GM12878 (cell line): ENCODE results near the gene SUMF2. TPM values are rescaled to one million over a fixed set of nuclear protein-coding genes. Genes with fewer than 3 reads are reported as not detected.
A peak's percentile ranks its signal among the peaks of the same experiment; 100 is the strongest.

Source experiments
- BMI1 ChIP-seq: fragments of 450-650 bp; IDR thresholded peaks from 2 replicates; pipeline ENCODE4 v1.6.1; 2016; ENCODE audit warnings: mild to moderate bottlenecking, moderate library complexity, borderline replicate concordance
- CREM ChIP-seq: IDR thresholded peaks from 2 replicates; pipeline ENCODE4 v1.6.1; 2014; ENCODE audit warnings: antibody characterized with exemption, low read depth
- CUX1 ChIP-seq: IDR thresholded peaks from 2 replicates; pipeline ENCODE4 v1.6.1; 2012; ENCODE audit warnings: improper control_type of control experiment, low read depth, low read length; ENCODE audit not compliant: insufficient replicate concordance
- DPF2 ChIP-seq: fragments of 450-650 bp; IDR thresholded peaks from 2 replicates; pipeline ENCODE4 v1.6.1; 2017; ENCODE audit warnings: mild to moderate bottlenecking
- EGR1 ChIP-seq, 2 experiments: IDR thresholded peaks; 1 replicate in 1 of 2; 2 replicates in 1 of 2; pipeline ENCODE4 v1.6.1; 2011 to 2012; ENCODE audit warnings: low read depth in 2 of 2, low read length in 2 of 2, borderline replicate concordance in 1 of 2, mild to moderate bottlenecking in 1 of 2, moderate library complexity in 1 of 2
- HCFC1 ChIP-seq: fragments of 150-350 bp; IDR thresholded peaks from 2 replicates; pipeline ENCODE4 v1.6.1; 2014; ENCODE audit warnings: low read length
- IKZF1 ChIP-seq: fragments of 450-650 bp; conservative IDR thresholded peaks from 2 replicates; pipeline ENCODE4 v1.6.1; 2017; ENCODE audit warnings: antibody characterized with exemption, mild to moderate bottlenecking
- IKZF2 ChIP-seq, 2 experiments: fragments of 450-650 bp; IDR thresholded peaks; 2 replicates each; pipeline ENCODE4 v1.6.1; 2017; ENCODE audit warnings: mild to moderate bottlenecking in 2 of 2, moderate library complexity in 2 of 2
- JUND ChIP-seq: IDR thresholded peaks from 2 replicates; pipeline ENCODE4 v1.6.1; 2012; ENCODE audit warnings: low read depth, mild to moderate bottlenecking, low read length, improper control_type of control experiment, moderate library complexity
- LARP7 ChIP-seq: fragments of 450-650 bp; IDR thresholded peaks from 2 replicates; pipeline ENCODE4 v1.6.1; 2017; ENCODE audit warnings: mild to moderate bottlenecking
- MEF2B ChIP-seq: fragments of 450-650 bp; IDR thresholded peaks from 2 replicates; pipeline ENCODE4 v1.6.1; 2018; ENCODE audit warnings: mild to moderate bottlenecking, moderate library complexity; ENCODE audit not compliant: partially characterized antibody, poor library complexity, severe bottlenecking
- PAX8 ChIP-seq: fragments of 450-650 bp; IDR thresholded peaks from 2 replicates; pipeline ENCODE4 v1.6.1; 2017; ENCODE audit warnings: mild to moderate bottlenecking, moderate library complexity
- RFX5 ChIP-seq: IDR thresholded peaks from 2 replicates; pipeline ENCODE4 v1.6.1; 2011; ENCODE audit warnings: low read depth, low read length, improper control_type of control experiment
- RUNX3 ChIP-seq: IDR thresholded peaks from 2 replicates; pipeline ENCODE4 v1.6.1; 2012; ENCODE audit warnings: low read length, inconsistent platforms
- SREBF2 ChIP-seq: IDR thresholded peaks from 2 replicates; pipeline ENCODE4 v1.6.1; 2012; ENCODE audit warnings: mild to moderate bottlenecking, low read length
- WRNIP1 ChIP-seq: IDR thresholded peaks from 2 replicates; pipeline ENCODE4 v1.6.1; 2011; ENCODE audit warnings: low read depth, low read length, improper control_type of control experiment, borderline replicate concordance
- YY1 ChIP-seq: IDR thresholded peaks from 2 replicates; pipeline ENCODE4 v1.6.1; 2011; ENCODE audit warnings: low read depth, mild to moderate bottlenecking, low read length
- ZNF592 ChIP-seq: fragments of 450-650 bp; IDR thresholded peaks from 2 replicates; pipeline ENCODE4 v1.6.1; 2017; ENCODE audit warnings: mild to moderate bottlenecking, moderate library complexity
- polyA plus RNA-seq, 11 experiments: library from polyadenylated mRNA; depleted of rRNA in 4 of 11; unstranded in 6 of 11; stranded (reverse) in 5 of 11; fragments of >200 nt; fragmentation: Nextera tagmentation in 4 of 11; fragmentation: Illumina TruSeq in 1 of 11; extraction: Ambion mirVana in 4 of 11; extraction: Trizol in 1 of 11; gene quantifications; 1 replicate in 1 of 11; 2 replicates in 10 of 11; pipeline versions ENCODE4 v1.2.1 to v1.2.3, GENCODE V29; 2011 to 2016; ENCODE audit warnings: inconsistent platforms in 2 of 11, missing spikeins in 2 of 11, low read depth in 1 of 11
- total RNA-seq, 4 experiments: library from RNA; depleted of rRNA in 3 of 4; stranded (reverse); fragments of >200 nt in 3 of 4; fragmentation: Illumina TruSeq in 1 of 4; extraction: Trizol in 1 of 4; gene quantifications; 2 replicates each; pipeline versions ENCODE4 v1.2.1 to v1.2.3, GENCODE V29; 2013 to 2021
- TF ChIP-seq, protein P1 (sequence below): fragments of 450-650 bp; IDR thresholded peaks from 2 replicates; pipeline ENCODE4 v1.6.1; 2018; ENCODE audit warnings: borderline replicate concordance, mild to moderate bottlenecking; ENCODE audit not compliant: partially characterized antibody

SUMF2 gene
- total and polyA plus RNA-seq, 10 of the 15 experiments (the other 5 are each of a cell fraction or from before 2014, with no cell fraction given) = 39.9 to 106 (median 71.7) TPM

DNA sequence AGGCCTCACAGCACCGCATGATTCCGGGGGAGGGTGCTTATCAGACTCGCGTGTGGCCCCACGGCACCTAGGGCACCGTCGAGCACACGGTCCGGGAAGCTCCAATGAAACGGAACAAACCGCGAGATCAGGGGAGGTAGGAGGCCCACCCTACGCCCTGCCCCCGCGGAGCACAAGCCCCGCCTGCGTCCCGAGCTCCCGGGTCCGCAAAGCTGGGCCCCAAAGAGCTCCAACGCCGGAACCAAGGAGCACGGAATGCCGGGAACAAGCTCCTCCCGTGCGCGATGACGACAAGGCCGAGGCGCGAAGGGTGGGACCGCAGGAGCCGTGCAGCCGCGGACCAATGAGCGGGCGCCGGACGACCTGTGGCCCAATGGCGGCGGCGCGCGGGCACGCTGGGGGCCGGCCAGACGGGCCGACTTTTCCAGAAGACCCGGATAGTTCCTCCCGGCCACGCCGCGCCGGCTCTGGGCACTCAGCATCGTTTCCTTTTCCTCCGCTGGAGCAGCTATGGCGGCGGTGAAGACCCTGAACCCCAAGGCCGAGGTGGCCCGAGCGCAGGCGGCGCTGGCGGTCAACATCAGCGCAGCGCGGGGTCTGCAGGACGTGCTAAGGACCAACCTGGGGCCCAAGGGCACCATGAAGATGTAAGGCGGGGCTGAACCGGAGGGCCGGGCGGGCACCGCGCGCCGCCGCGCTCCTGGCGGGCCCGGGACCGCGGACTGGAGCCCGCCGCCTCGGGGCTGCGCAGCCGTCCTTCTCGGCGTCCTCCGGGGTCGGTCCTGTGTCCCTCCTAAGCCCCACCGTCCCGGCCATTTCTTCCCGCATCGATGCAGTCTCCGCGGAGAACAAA, 12.5 kb upstream of the SUMF2 start, which contains the start of the genes CCT6A and PSPH (continued):
- TF ChIP-seq CUX1 (no peak), DPF2 (peak; percentile 65; the same call in 1 of the 2 replicates), MEF2B (no peak), BMI1 (no peak), RFX5 (peak; percentile 61; the same call in 1 of the 2 replicates), JUND (0 out of 2 replicates have a peak, but pooled peaks have one; percentile 8), IKZF1 (peak; percentile 99), ZNF592 (no peak), LARP7 (no peak; the same call in none of the 2 replicates), CREM (peak; percentile 78), IKZF2 (IDR thresholded peaks at IDR 0.05) (peak; percentile 99), HCFC1 (peak; percentile 28), EGR1 (IDR thresholded peaks at IDR 0.05; ENCODE audit: borderline replicate concordance in 1 of 2, low read depth in 2 of 2, low read length in 2 of 2) (peak; percentile 45 to 77), YY1 (peak; percentile 86), RUNX3 (peak; percentile 55; the same call in 1 of the 2 replicates), WRNIP1 (no peak), PAX8 (no peak), SREBF2 (no peak)
- TF ChIP-seq, protein P1, sequence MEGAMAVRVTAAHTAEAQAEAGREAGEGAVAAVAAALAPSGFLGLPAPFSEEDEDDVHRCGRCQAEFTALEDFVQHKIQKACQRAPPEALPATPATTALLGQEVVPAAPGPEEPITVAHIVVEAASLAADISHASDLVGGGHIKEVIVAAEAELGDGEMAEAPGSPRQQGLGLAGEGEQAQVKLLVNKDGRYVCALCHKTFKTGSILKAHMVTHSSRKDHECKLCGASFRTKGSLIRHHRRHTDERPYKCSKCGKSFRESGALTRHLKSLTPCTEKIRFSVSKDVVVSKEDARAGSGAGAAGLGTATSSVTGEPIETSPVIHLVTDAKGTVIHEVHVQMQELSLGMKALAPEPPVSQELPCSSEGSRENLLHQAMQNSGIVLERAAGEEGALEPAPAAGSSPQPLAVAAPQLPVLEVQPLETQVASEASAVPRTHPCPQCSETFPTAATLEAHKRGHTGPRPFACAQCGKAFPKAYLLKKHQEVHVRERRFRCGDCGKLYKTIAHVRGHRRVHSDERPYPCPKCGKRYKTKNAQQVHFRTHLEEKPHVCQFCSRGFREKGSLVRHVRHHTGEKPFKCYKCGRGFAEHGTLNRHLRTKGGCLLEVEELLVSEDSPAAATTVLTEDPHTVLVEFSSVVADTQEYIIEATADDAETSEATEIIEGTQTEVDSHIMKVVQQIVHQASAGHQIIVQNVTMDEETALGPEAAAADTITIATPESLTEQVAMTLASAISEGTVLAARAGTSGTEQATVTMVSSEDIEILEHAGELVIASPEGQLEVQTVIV = no peak
